Measurements from ENCODE around the gene KCNIP2. TPM values are rescaled to one million over a fixed set of nuclear protein-coding genes. Genes with fewer than 3 reads are reported as not detected.
A peak's percentile ranks its signal among the peaks of the same experiment; 100 is the strongest.

KCNIP2 gene
- total RNA-seq, 1 donor from 2014 or later = 7.7 TPM

GRCh38 chr10:101833466-101833865 lies 10.1 kb downstream of the KCNIP2 start:
- H3K27ac Mint-ChIP-seq (ENCODE audit: unreplicated experiment) = no peak overlapping the region
- H3K4me1 Mint-ChIP-seq (ENCODE audit: unreplicated experiment) = peaks cover 16% of the 10 kb centered on the region
- no peaks in the 10 kb centered on the region for H3K9me3 Mint-ChIP-seq (ENCODE audit: unreplicated experiment)
- no peak for DNase-seq (ENCODE audit: low spot score)
- H3K36me3 Mint-ChIP-seq (ENCODE audit: low read depth, unreplicated experiment) = peaks cover 3% of the 10 kb centered on the region
- no peak overlapping the region for H3K4me3 Mint-ChIP-seq (ENCODE audit: unreplicated experiment)
- H3K27me3 Mint-ChIP-seq (ENCODE audit: unreplicated experiment) = peaks cover 16% of the 10 kb centered on the region
- TF ChIP-seq CTCF (IDR thresholded peaks at IDR 0.05; ENCODE audit: unreplicated experiment) = no peak

DNA sequence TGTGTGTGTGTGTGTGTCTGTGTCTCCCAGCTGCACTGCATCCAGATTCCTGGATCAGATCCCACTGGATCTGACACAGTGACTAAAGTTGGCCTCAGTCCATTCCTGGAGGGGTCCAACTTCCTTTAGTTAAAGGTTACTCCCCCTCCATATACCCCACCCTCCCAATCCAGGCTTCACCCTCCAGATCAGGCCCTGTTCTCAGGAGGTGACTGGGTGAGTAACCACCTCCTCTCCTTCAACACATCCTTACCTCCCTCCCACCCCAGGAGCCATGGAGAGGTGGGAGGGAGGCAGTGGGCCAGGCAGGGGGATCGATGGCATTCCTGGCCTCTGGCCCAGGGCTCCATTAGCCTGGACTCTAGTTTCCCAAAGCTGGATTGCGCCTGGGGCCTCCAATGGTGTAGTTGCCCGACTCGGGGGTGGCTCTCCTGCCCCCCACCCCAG lies 11.3 kb downstream of the KCNIP2 start:
- Mint-ChIP-seq H3K9me3 (ENCODE audit: unreplicated experiment) (no peaks in the 10 kb centered on the region), H3K27ac (ENCODE audit: unreplicated experiment) (no peak overlapping the region), H3K4me1 (ENCODE audit: unreplicated experiment) (peaks cover 16% of the 10 kb centered on the region), H3K36me3 (ENCODE audit: low read depth, unreplicated experiment) (peaks cover 4% of the 10 kb centered on the region), H3K4me3 (ENCODE audit: unreplicated experiment) (peak overlapping the region; percentile 59), H3K27me3 (ENCODE audit: unreplicated experiment) (peaks cover 16% of the 10 kb centered on the region)
- no peak for TF ChIP-seq CTCF (IDR thresholded peaks at IDR 0.05; ENCODE audit: unreplicated experiment)
- no peak for DNase-seq (ENCODE audit: low spot score)

DNA sequence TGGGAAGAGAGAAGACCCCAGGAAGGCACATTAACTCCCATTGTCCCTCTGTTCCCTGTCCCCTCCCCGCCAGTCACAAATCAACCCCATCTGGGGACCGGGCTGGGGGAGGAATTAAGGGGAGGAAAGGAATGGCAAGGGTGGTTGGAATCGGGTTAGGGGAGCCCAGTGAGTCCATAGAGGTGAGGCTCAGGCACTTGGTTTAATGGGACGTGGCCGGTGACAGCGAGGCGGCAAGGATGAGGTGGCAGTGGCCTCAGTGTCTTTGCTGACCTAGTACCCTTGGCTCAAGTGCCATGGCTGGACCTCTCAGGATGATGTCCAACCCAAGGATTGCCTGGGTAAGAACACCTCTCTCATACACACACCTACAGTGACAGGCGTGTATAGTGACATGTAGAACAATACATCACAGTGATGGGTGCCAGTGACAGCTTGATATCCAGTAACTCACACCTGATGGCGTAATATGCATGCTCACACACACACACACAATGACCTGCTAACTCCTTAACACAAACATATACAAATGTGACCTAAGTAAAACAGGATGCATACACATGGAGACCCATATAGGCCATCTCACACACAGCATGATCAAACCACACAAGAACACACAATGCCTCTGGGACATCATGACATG lies 12.3 kb downstream of the KCNIP2 start:
- peak overlapping the region; percentile 52 for H3K27ac Mint-ChIP-seq (ENCODE audit: unreplicated experiment)
- H3K4me3 Mint-ChIP-seq (ENCODE audit: unreplicated experiment) = peak overlapping the region; percentile 90
- H3K27me3 Mint-ChIP-seq (ENCODE audit: unreplicated experiment) = peaks cover 23% of the 10 kb centered on the region
- peaks cover 22% of the 10 kb centered on the region for H3K4me1 Mint-ChIP-seq (ENCODE audit: unreplicated experiment)
- peaks cover 12% of the 10 kb centered on the region for H3K36me3 Mint-ChIP-seq (ENCODE audit: low read depth, unreplicated experiment)
- H3K9me3 Mint-ChIP-seq (ENCODE audit: unreplicated experiment) = no peaks in the 10 kb centered on the region
- no peak for DNase-seq (ENCODE audit: low spot score)
- no peak for TF ChIP-seq CTCF (IDR thresholded peaks at IDR 0.05; ENCODE audit: unreplicated experiment)

GRCh38 chr10:101830322-101831168 lies 13.1 kb downstream of the KCNIP2 start:
- TF ChIP-seq CTCF (IDR thresholded peaks at IDR 0.05; ENCODE audit: unreplicated experiment) = no peak
- H3K36me3 Mint-ChIP-seq (ENCODE audit: low read depth, unreplicated experiment) = peaks cover 13% of the 10 kb centered on the region
- peak overlapping the region; percentile 90 for H3K4me3 Mint-ChIP-seq (ENCODE audit: unreplicated experiment)
- H3K27ac Mint-ChIP-seq (ENCODE audit: unreplicated experiment) = peak overlapping the region; percentile 64
- DNase-seq (ENCODE audit: low spot score) = peak; percentile 82
- peaks cover 25% of the 10 kb centered on the region for H3K27me3 Mint-ChIP-seq (ENCODE audit: unreplicated experiment)
- H3K9me3 Mint-ChIP-seq (ENCODE audit: unreplicated experiment) = no peaks in the 10 kb centered on the region
- H3K4me1 Mint-ChIP-seq (ENCODE audit: unreplicated experiment) = peaks cover 24% of the 10 kb centered on the region

Data from endothelial cell (in vitro differentiated cells).